ENCODE measurements around the gene NDUFB1. TPM values are rescaled to one million over a fixed set of nuclear protein-coding genes. Genes with fewer than 3 reads are reported as not detected.

The NDUFB1 gene
- 100 to 1,000 TPM; 103 to 117 TPM for total RNA-seq
- 100 to 1,000 TPM; 133 to 141 (median 136) TPM for polyA plus RNA-seq (ENCODE audit: insufficient read length in 6 of 6)
- long read RNA-seq, donor 1, transcript NDUFB1-201 (3 exons, 528 nt) = major isoform, 183 of 235 reads
- long read RNA-seq, donor 1, transcript NDUFB1-202 (4 exons, 454 nt) = minor isoform, 5 of 235 reads
- long read RNA-seq, donor 1, transcript NDUFB1-203 (2 exons, 1,333 nt) = minor isoform, 47 of 235 reads
- long read RNA-seq, donor 1, partial matches to known transcripts = 0 of 235 reads
- long read RNA-seq, donor 1, other reads (novel, unspliced or antisense) = 0 of 235 reads
- long read RNA-seq, donor 2, transcript NDUFB1-201 (3 exons, 528 nt) = major isoform, 137 of 195 reads
- long read RNA-seq, donor 2, transcript NDUFB1-203 (2 exons, 1,333 nt) = minor isoform, 48 of 195 reads
- long read RNA-seq, donor 2, partial matches to known transcripts = 6 of 195 reads
- long read RNA-seq, donor 2, other reads (novel, unspliced or antisense) = 0 of 195 reads
- long read RNA-seq, donor 3, transcript NDUFB1-203 (2 exons, 1,333 nt) = minor isoform, 31 of 156 reads
- long read RNA-seq, donor 3, transcript NDUFB1-201 (3 exons, 528 nt) = major isoform, 121 of 156 reads
- long read RNA-seq, donor 3, partial matches to known transcripts = 0 of 156 reads
- long read RNA-seq, donor 3, other reads (novel, unspliced or antisense) = 0 of 156 reads
- long read RNA-seq, donor 4, transcript NDUFB1-201 (3 exons, 528 nt) = major isoform, 96 of 106 reads
- long read RNA-seq, donor 4, transcript NDUFB1-202 (4 exons, 454 nt) = minor isoform, 5 of 106 reads
- long read RNA-seq, donor 4, partial matches to known transcripts = 0 of 106 reads
- long read RNA-seq, donor 4, other reads (novel, unspliced or antisense) = 4 of 106 reads
- long read RNA-seq, donor 5, transcript NDUFB1-203 (2 exons, 1,333 nt) = minor isoform, 48 of 188 reads
- long read RNA-seq, donor 5, transcript NDUFB1-201 (3 exons, 528 nt) = major isoform, 136 of 188 reads
- long read RNA-seq, donor 5, partial matches to known transcripts = 0 of 188 reads
- long read RNA-seq, donor 5, other reads (novel, unspliced or antisense) = 0 of 188 reads
- long read RNA-seq, donor 6, transcript NDUFB1-201 (3 exons, 528 nt) = major isoform, 242 of 334 reads
- long read RNA-seq, donor 6, transcript NDUFB1-203 (2 exons, 1,333 nt) = minor isoform, 84 of 334 reads
- long read RNA-seq, donor 6, partial matches to known transcripts = 5 of 334 reads
- long read RNA-seq, donor 6, other reads (novel, unspliced or antisense) = 0 of 334 reads
- long read RNA-seq, donor 7, transcript NDUFB1-203 (2 exons, 1,333 nt) = minor isoform, 27 of 112 reads
- long read RNA-seq, donor 7, transcript NDUFB1-201 (3 exons, 528 nt) = major isoform, 84 of 112 reads
- long read RNA-seq, donor 7, partial matches to known transcripts = 0 of 112 reads
- long read RNA-seq, donor 7, other reads (novel, unspliced or antisense) = 0 of 112 reads
- long read RNA-seq, donor 8, transcript NDUFB1-203 (2 exons, 1,333 nt) = minor isoform, 16 of 100 reads
- long read RNA-seq, donor 8, transcript NDUFB1-201 (3 exons, 528 nt) = major isoform, 79 of 100 reads
- long read RNA-seq, donor 8, partial matches to known transcripts = 5 of 100 reads
- long read RNA-seq, donor 8, other reads (novel, unspliced or antisense) = 0 of 100 reads
- long read RNA-seq, donor 9, partial matches to known transcripts = 0 of 3 reads
- long read RNA-seq, donor 9, other reads (novel, unspliced or antisense) = 0 of 3 reads
- long read RNA-seq, donor 10, transcript NDUFB1-201 (3 exons, 528 nt) = major isoform, 51 of 61 reads
- long read RNA-seq, donor 10, transcript NDUFB1-202 (4 exons, 454 nt) = minor isoform, 7 of 61 reads
- long read RNA-seq, donor 10, partial matches to known transcripts = 0 of 61 reads
- long read RNA-seq, donor 10, other reads (novel, unspliced or antisense) = 3 of 61 reads
- long read RNA-seq, donor 11 = 0 reads
- long read RNA-seq, donor 12, transcript NDUFB1-203 (2 exons, 1,333 nt) = minor isoform, 16 of 97 reads
- long read RNA-seq, donor 12, transcript NDUFB1-202 (4 exons, 454 nt) = minor isoform, 6 of 97 reads
- long read RNA-seq, donor 12, transcript NDUFB1-201 (3 exons, 528 nt) = major isoform, 75 of 97 reads
- long read RNA-seq, donor 12, partial matches to known transcripts = 0 of 97 reads
- long read RNA-seq, donor 12, other reads (novel, unspliced or antisense) = 0 of 97 reads

GRCh38 chr14:92121670-92122350 is at the start of gene NDUFB1, which contains the start of gene CPSF2:
NDUFB1 (minus strand) TSS chr14:92121706; CDS start chr14:92117637, 4,069 bp downstream.
CPSF2 (plus strand) TSS chr14:92121969; CDS start chr14:92130985, 9,016 bp downstream.
- intact Hi-C loops (cut with DNase I) = no loop called here

GRCh38 chr14:92164958-92165357 is 43.5 kb upstream of the NDUFB1 start:
- Histone ChIP-seq H3K27me3 (no peaks in the 10 kb centered on the region), H3K4me1 (peaks cover 8 to 13% of the 10 kb centered on the region in 2 donors), H3K36me3 (peaks cover 0 to 76% of the 10 kb centered on the region in 2 donors), H3K4me3 (no peak overlapping the region), H3K9me3 (no peaks in the 10 kb centered on the region), H3K27ac (no peak overlapping the region)
- no peak for TF ChIP-seq CTCF (IDR thresholded peaks at IDR 0.05)
- DNase-seq (no peak), ATAC-seq (no peak)
- intact Hi-C loops (cut with DNase I) = no loop called here

More at GRCh38 chr14:92121670-92122350, at the start of gene NDUFB1, which contains the start of gene CPSF2:
- ATAC-seq (peak; percentile 95), DNase-seq (peak; percentile 76 to 94 (median 88))
- Histone ChIP-seq H3K4me1 (peaks cover 14 to 46% of the 10 kb centered on the region in 2 donors), H3K9me3 (no peaks in the 10 kb centered on the region), H3K36me3 (peaks cover 0 to 36% of the 10 kb centered on the region in 2 donors), H3K4me3 (peak within 1 kb of the TSS; percentile 79 to 89), H3K27me3 (no peaks in the 10 kb centered on the region), H3K27ac (peak within 1 kb of the TSS; percentile 93 to 97)
- TF ChIP-seq CTCF (IDR thresholded peaks at IDR 0.05) = peak in 1 of 2 donors; percentile 17

- ATAC-seq (no peak), DNase-seq (no peak)
- H3K27me3 ChIP-seq = no peaks in the 10 kb centered on the region
- no peak for TF ChIP-seq CTCF (IDR thresholded peaks at IDR 0.05)
- no peaks in the 10 kb centered on the region for H3K9me3 ChIP-seq
- peaks cover 0 to 97% of the 10 kb centered on the region in 2 donors for H3K36me3 ChIP-seq
- H3K27ac ChIP-seq = no peak overlapping the region
- H3K4me3 ChIP-seq = no peak overlapping the region
- peaks cover 8 to 13% of the 10 kb centered on the region in 2 donors for H3K4me1 ChIP-seq
- intact Hi-C loops (cut with DNase I) = no loop called here
Measured at GRCh38 chr14:92161521-92161920, 40.0 kb upstream of the NDUFB1 start.
